GM19351 (cell line): Measurements from ENCODE around the gene IGFBP6.
"Not testable (repeated sequence)": the region's sequence is repeated elsewhere in the genome, so short reads cannot be mapped to it uniquely, and the experiment has no call there.

Source experiments
- ATAC-seq: cut with Tn5 transposase; IDR thresholded peaks from one replicate; pipeline ENCODE4 v1.9.1; 2021; ENCODE audit warnings: mild to moderate bottlenecking, moderate library complexity; ENCODE audit not compliant: unreplicated experiment

Gene IGFBP6

GRCh38 chr12:53094796-53095595 is 2.5 kb upstream of the IGFBP6 start:
- not testable (repeated sequence) for ATAC-seq

- not testable (repeated sequence) for ATAC-seq
Measured at GRCh38 chr12:53095596-53095895, 1.9 kb upstream of the IGFBP6 start.

- no peak for ATAC-seq
Measured at GRCh38 chr12:53096089-53096741, 1.3 kb upstream of the IGFBP6 start.

GRCh38 chr12:53096759-53097158 is 708 bp upstream of the IGFBP6 start:
- no peak for ATAC-seq

- ATAC-seq = no peak
Measured at GRCh38 chr12:53097207-53097563, 282 bp upstream of the IGFBP6 start.

- no peak for ATAC-seq
Measured at GRCh38 chr12:53098354-53098981, 1.0 kb downstream of the IGFBP6 start.

DNA sequence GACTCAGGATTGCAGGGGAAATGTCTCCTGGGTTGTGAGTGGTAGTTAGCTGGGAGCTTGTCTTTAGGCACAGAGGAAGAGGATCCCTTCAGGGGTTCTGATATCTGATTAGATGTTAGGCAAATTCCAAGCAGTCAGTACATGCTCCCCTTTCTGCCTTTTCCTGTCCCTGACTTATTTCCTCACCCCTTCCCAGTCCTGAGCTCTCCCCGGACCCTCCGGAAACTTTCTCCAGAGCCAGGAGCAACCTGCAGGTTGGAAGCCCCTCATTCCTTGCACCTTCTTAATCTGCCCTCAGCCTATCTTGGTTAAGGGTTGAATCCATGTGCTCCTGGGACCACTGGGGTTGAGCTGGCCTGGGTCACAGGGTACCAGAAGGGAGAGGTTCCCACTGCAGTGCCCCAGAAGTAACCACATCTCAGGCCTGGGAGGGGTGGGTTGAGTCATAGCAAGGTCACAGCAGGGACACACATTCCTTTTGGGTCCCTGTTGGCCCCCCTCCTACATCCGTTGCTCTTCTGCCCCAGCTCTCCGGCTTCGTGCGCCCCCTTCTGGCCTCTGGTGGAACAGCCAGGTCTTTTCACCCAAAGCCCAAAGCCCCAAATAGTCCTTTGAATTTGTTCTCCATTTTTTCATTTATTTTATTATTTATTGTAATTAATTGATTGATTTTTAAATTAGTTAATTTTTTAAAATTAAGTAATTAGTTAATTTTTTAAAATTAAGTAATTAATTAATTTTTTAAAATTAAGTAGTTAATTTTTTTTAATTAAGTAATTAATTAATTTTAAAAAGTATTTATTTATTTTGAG is 1.8 kb downstream of the IGFBP6 start:
- no peak for ATAC-seq

DNA sequence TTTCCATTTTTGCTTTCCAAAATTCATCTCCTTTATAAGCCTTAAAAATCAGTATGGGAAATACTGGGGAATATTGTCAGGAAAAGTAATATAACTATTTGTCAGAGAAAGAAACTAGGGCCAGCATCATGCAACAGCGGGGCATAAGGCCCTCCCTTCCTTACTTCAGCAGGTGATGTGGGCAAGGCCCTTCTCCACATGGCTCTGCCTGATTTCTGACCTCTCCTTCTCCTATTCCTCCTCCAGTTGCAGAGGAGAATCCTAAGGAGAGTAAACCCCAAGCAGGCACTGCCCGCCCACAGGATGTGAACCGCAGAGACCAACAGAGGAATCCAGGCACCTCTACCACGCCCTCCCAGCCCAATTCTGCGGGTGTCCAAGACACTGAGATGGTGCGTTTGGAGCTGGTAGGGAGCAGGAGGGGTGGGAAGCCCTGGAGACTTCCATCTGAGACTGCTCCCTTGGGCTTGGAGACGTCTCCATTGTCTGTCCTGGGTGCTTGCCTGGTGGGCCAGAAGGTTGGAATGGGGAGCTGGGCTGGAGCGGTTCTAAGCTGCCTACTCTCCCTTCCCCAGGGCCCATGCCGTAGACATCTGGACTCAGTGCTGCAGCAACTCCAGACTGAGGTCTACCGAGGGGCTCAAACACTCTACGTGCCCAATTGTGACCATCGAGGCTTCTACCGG is 3.1 kb downstream of the IGFBP6 start:
- no peak for ATAC-seq

DNA sequence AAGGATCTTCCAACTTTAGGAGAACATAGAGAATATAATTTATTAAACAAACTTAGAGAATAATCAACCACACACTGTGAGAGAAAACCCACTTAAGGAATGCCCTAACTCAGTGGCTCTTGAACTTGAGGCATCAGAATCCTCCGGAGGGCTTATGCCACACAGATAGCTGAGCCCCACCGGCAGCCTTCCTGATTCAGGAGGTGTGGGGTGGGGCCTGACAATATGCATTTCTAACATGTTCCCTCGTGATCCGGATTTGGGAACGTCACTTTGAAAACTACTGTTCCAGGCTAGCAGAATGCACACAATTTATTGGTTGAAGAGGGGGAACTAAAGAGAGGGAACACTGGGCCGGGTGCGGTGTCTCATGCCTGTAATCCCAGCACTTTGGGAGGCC is 3.8 kb downstream of the IGFBP6 start:
- ATAC-seq = no peak

GRCh38 chr12:53101931-53102781 is 4.7 kb downstream of the IGFBP6 start:
- no peak for ATAC-seq

DNA sequence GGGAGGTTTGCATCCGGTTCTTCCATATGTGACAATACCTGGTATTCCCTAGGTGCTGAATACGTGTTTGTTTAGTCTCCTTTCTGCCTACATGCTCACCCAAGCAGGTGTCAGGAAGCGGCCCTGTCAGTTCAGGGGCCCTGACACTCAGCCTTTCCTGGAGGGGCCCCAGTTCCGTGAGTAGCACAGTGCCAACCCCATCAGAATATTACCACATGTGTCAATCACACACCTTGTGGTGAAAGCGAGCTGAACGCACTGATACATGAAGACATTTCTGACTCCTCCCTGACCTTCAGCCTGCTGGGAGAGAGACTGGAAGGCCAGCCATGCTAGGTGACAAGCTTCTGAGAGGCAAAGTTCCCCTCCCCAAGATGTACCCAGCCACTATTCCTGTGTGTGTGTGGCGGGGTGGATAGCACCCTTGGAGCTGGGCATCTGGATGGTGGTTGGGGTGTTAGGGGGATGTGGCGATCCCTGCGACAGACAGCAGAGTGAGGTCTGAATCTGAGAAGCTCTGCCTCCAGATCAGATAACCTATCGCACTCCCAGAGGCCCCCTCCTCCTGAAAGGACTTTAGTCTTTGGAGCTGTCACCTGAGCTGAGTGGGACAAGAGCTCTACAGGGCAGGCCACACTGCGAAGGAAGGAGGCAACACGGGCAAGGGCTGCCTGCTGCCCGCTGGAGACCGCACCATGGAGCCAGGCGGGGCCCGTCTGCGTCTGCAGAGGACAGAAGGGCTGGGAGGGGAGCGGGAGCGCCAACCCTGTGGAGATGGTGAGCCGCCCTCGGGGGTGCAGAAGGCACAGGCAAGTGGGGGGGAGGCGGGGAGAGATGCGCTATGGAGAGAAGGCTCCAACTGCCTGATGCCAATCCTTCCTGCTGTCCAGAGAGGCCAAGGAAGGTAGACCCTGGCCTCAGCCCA is 5.7 kb downstream of the IGFBP6 start, which contains the start of gene SOAT2:
Gene SOAT2 (plus strand): TSS at position 604 of the 925 bp plus-strand sequence. CDS start 92 bp downstream, at position 696.
- no peak for ATAC-seq

- no peak for ATAC-seq
Measured at GRCh38 chr12:53103860-53104305, 6.4 kb downstream of the IGFBP6 start.

DNA sequence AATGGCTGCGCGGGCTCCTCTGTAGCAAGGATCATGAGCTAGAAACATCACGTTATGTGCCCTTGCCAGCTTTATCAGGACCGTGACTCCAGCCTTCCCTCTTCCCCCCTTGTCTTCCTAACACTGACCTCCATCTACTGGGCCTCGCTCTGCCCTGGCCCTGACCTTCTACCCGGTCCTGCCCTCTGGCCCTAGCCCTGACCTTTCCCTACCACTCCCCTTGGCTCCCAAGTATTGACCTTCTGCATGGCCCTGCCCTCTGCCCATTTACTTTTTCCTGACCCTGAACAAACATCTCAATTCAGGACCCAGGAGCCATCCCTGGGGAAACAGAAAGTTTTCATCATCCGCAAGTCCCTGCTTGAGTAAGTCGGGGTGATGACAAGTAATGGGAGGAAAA is 7.8 kb downstream of the IGFBP6 start:
- ATAC-seq = no peak

DNA sequence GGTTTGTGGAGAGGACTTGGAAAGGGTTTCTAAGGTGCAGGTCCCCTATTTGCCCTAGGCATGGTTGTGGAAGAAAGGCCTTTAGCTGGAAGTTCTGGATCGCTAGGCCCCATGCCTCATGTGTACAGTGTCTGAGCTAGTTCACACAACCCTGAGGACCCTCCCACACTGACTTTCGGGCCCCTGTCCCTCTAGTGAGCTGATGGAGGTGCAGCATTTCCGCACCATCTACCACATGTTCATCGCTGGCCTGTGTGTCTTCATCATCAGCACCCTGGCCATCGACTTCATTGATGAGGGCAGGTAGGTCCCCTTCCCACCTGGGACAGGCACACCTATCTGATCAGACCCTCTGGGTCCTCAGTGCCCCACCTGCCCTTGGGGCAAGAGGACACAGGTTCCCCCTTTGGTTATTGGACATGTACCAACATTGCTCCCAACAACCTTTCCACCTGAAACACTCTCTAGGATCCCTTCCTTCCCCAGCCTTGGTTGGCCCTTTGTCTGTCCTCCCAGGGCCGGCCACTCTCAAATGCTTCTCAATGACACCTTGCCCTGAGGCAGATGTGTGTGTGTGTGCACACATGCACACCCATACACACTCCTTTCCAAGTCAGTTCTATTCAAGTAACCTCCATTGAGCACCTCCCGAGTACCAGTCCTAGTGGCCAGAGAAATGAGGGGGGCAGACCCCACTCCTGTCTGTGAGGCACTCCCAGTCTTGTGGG is 8.4 kb downstream of the IGFBP6 start:
- ATAC-seq = no peak

DNA sequence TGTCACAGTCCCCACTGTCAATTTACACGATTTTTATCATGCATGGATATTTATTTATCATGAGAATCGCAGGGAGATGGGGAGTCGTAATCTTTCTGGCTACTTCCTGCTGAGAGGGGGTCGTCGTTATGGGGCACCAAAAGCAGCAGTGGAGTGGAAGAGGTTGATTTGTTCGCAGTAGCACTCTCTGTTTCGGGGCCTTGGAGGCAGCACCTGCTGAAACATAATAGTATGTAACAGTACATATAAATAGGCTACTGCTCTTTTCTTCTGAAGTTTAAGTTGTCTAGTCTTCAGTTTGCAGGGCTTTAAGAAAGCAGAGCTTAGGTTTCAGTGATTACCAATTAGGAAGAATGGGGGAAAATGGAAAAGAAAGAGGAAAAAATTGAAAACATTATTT is 9.7 kb downstream of the IGFBP6 start:
- no peak for ATAC-seq

DNA sequence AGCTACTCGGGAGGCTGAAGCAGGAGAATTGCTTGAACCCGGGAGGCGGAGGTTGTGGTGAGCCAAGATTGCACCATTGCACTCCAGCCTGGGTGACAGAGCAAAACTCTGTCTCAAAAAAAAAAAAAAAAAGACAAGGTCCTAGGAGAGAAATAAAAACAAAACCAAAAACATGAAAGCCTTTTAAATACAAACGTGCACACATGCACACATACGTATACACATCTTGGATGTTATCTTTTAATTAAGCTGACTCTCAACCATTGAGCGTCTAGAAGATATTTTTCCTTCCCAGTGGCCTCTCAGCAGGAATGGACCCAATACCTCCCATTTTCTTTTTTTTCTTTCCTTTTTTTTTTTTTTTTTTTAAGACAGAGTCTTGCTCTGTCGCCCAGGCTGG is 15.0 kb downstream of the IGFBP6 start:
- ATAC-seq = not testable (repeated sequence)

- no peak for ATAC-seq
Measured at GRCh38 chr12:53113136-53113705, 15.8 kb downstream of the IGFBP6 start.

DNA sequence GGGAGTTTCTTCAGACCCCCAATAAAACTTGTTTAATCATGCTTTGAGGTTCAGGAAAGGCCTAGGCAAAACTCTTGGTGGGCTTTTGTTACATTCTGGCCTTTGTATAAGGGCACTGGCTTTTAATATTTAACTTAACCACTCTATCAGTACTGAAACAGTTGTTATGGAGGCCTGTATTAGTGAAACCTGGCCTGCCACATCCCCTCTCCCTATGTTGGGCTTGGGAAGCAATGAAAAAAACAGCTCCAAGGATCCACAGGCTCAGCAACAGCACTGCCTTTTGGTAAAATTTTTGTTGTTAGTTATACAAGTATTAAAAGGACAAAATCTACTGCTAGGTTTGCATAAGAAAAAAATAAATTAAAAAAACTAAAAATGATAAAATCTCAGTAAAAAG is 16.5 kb downstream of the IGFBP6 start:
- ATAC-seq = no peak
